Kidney glomerular epithelial cell (primary cell): ENCODE results near the gene C16orf87.

Experiments
- DNase-seq: peaks from one replicate; lab custom pipeline; 2025; lab: John Stamatoyannopoulos, UW

C16orf87 gene

GRCh38 chr16:46843898-46844642 is 13.1 kb upstream of the C16orf87 start:
- no peak for DNase-seq

GRCh38 chr16:46842192-46842895 is 11.4 kb upstream of the C16orf87 start:
- DNase-seq, result no peak

GRCh38 chr16:46839986-46840443 is 9.0 kb upstream of the C16orf87 start:
- DNase-seq, result no peak

GRCh38 chr16:46836534-46837530 is 5.9 kb upstream of the C16orf87 start:
- DNase-seq, result no peak

GRCh38 chr16:46833460-46833800 is 2.5 kb upstream of the C16orf87 start:
- DNase-seq, result peak; percentile 16

GRCh38 chr16:46832757-46833459 is 1.9 kb upstream of the C16orf87 start:
- DNase-seq, result no peak

- no peak for DNase-seq
These were observed 521 bp downstream of the C16orf87 start for GRCh38 chr16:46830417-46830901.

- no peak for DNase-seq
These were observed 2.0 kb downstream of the C16orf87 start for GRCh38 chr16:46828943-46829342.

- no peak for DNase-seq
These were observed 2.7 kb downstream of the C16orf87 start for GRCh38 chr16:46828292-46828691.

GRCh38 chr16:46826631-46827030 is 4.3 kb downstream of the C16orf87 start:
- no peak for DNase-seq

- DNase-seq, result no peak
These were observed 8.7 kb downstream of the C16orf87 start for GRCh38 chr16:46822270-46822669.

- DNase-seq, result no peak
These were observed 13.0 kb downstream of the C16orf87 start for GRCh38 chr16:46817961-46818360.

GRCh38 chr16:46814790-46815189 is 16.2 kb downstream of the C16orf87 start:
- no peak for DNase-seq

GRCh38 chr16:46813611-46814010 is 17.4 kb downstream of the C16orf87 start:
- DNase-seq, result no peak

GRCh38 chr16:46812781-46813540 is 18.0 kb downstream of the C16orf87 start:
- no peak for DNase-seq

GRCh38 chr16:46811682-46812081 is 19.3 kb downstream of the C16orf87 start:
- no peak for DNase-seq

GRCh38 chr16:46808997-46809396 is 22.0 kb downstream of the C16orf87 start:
- no peak for DNase-seq

- no peak for DNase-seq
These were observed 23.6 kb downstream of the C16orf87 start for GRCh38 chr16:46807336-46807735.

- no peak for DNase-seq
These were observed 27.6 kb downstream of the C16orf87 start for GRCh38 chr16:46803373-46803772.

GRCh38 chr16:46801428-46802049 is 29.4 kb downstream of the C16orf87 start:
- peak; percentile 31 for DNase-seq
